Urothelium cell line (cell line): Measurements from ENCODE around the gene DPY19L1.
"Not testable (repeated sequence)": the region's sequence is repeated elsewhere in the genome, so short reads cannot be mapped to it uniquely, and the experiment has no call there.

Source experiments
- DNase-seq: peaks from one replicate; pipeline ENCODE4 v3.0.0; 2011; ENCODE audit warnings: low spot score, mixed read lengths
- FAIRE-seq: peaks from 2 replicates; lab custom pipeline; 2011; peaks lifted over from hg19 to GRCh38; lab: Jason Lieb, UNC

The DPY19L1 gene

DNA sequence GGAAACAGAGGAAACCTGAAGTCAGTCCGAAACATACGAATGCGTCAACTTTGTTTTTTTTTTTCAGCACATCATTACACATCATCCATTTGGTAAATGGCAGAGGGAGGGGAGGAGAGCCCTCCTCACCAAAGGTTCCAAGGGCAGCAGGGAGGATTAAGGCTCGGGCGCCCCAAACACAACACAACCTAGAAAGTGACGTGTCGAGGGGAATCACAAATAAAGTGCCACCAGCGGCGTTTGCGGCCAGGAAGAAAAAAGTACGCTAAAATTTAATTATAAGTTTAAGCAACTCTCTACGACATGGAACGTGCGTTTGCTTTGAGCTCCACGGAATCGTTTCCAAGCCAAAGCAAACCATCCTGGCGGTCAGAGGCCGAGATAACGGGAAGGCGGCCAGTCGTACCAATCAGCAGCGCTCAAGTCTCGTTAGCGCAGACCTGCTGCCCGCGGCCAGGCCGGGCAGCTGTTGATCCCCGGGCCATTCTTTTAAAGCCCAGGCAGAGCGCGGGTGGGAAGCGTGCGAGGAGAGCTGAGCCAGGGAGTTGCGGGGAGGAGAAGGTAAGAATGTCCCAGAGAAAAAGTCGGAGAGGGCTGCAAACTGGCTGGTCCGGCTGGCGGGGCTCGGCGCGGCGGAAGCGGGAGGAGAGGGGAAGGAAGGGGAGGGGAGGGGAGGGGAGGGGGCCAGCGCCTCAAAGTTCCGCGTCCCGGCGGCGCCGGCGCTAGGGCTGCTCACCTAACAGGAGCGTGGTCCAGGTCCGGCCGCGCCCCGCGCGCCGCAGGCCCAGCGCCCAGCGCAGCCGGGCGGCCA is 719 bp downstream of the DPY19L1 start:
- DNase-seq (peak; percentile 66), FAIRE-seq (no peak)

- FAIRE-seq (no peak), DNase-seq (peak; percentile 20)
Measured at GRCh38 chr7:35035511-35035961, 1.7 kb downstream of the DPY19L1 start.

GRCh38 chr7:35032166-35032565 is 5.1 kb downstream of the DPY19L1 start:
- FAIRE-seq: no peak

DNA sequence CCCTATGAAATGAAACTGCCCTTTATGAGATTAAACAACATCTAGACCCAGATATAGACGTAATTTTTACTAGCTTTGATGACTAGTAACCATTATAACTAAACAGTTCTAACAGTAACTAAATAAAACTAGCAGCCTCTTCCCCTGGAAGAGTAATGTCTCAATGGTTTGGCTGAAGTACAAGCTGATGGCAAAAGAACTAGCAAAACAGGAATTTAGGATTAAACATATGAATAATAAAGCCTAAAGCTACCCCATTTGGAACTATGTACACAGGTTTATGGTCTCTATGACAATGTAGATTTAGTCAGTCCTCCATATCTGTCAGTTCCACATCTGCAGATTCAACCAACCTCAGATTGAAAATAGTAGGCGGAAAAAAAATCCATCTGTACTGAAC is 6.4 kb downstream of the DPY19L1 start:
- DNase-seq (no peak), FAIRE-seq (no peak)

More at GRCh38 chr7:35032166-35032565, 5.1 kb downstream of the DPY19L1 start:
- no peak for DNase-seq

GRCh38 chr7:35029311-35029710 is 8.0 kb downstream of the DPY19L1 start:
- no peak for DNase-seq

DNA sequence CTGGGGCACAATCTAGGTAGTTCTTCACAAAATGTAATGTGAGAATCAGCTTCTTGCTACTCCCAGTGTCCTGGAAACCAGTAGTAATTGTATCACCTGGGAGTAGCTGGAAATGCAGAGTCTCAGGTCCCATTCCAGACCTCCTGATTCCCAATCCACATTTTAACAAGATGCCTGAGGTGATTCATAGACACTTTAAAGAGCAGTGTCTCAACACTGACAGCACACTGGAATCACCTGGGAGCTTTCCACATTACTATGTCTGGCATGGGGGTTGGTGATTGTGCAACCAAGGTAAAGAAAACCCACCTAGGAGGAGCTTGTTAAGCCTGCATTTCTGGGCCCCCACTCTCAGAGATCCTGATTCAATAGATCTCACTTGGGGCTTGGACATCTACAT is 11.1 kb downstream of the DPY19L1 start:
- DNase-seq (no peak), FAIRE-seq (no peak)

More at GRCh38 chr7:35029311-35029710, 8.0 kb downstream of the DPY19L1 start:
- no peak for FAIRE-seq

- DNase-seq (no peak), FAIRE-seq (no peak)
Measured at GRCh38 chr7:35025369-35025870, 11.9 kb downstream of the DPY19L1 start.

DNA sequence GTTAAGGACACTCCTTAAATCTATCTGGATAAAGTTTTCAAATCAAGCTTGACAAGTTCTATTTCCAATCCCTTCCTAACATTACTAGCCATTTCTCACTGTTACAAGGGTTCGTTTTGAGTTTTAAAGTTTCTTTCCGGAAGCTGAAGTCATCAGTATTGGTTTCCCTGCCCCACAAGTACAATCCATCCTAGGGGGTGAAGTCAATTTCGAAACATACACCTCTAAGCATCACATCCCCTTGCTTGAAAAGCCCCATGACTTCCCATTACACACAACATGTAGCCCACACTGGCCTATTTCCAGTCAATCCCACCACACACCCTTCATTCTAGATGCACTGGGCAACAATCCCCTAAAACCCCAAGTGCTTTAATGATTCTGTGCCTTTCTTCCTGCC is 13.0 kb downstream of the DPY19L1 start:
- no peak for DNase-seq
- no peak for FAIRE-seq

GRCh38 chr7:35022725-35023124 is 14.6 kb downstream of the DPY19L1 start:
- FAIRE-seq: no peak
- DNase-seq: no peak

- DNase-seq (no peak), FAIRE-seq (no peak)
Measured at GRCh38 chr7:35021445-35021844, 15.8 kb downstream of the DPY19L1 start.

GRCh38 chr7:35019801-35020200 is 17.5 kb downstream of the DPY19L1 start:
- DNase-seq: no peak
- FAIRE-seq: no peak

- no peak for FAIRE-seq
- no peak for DNase-seq
Measured at GRCh38 chr7:35019179-35019729, 18.0 kb downstream of the DPY19L1 start.

DNA sequence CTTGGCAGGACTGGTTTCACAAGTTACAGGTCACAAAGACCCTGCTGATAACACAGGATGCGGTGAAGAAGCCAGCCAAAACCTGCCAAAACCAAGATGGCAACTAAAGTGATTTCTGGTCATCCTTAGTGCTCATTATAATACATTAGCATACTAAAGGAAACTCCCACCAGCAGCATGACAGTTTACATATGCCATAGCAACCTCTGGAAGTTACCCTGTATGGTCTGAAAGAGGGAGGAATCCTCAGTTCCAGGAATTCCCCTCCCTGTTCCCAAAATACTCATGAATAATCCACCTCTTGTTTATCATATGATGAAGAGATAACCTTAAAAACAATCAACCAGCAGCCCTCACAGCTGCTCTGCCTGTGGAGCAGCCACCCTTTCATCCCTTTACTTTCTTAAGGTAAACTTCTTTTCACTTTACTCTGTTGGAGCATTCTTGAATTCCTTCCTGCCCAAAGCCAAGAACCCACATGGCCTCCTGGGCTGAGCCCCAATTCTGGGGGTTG is 21.9 kb downstream of the DPY19L1 start:
- DNase-seq (no peak), FAIRE-seq (peak; percentile 13)

GRCh38 chr7:35012160-35012559 is 25.1 kb downstream of the DPY19L1 start:
- no peak for FAIRE-seq
- no peak for DNase-seq

GRCh38 chr7:35011085-35011484 is 26.2 kb downstream of the DPY19L1 start:
- DNase-seq (no peak), FAIRE-seq (no peak)

- no peak for FAIRE-seq
- no peak for DNase-seq
Measured at GRCh38 chr7:35007768-35008167, 29.5 kb downstream of the DPY19L1 start.

DNA sequence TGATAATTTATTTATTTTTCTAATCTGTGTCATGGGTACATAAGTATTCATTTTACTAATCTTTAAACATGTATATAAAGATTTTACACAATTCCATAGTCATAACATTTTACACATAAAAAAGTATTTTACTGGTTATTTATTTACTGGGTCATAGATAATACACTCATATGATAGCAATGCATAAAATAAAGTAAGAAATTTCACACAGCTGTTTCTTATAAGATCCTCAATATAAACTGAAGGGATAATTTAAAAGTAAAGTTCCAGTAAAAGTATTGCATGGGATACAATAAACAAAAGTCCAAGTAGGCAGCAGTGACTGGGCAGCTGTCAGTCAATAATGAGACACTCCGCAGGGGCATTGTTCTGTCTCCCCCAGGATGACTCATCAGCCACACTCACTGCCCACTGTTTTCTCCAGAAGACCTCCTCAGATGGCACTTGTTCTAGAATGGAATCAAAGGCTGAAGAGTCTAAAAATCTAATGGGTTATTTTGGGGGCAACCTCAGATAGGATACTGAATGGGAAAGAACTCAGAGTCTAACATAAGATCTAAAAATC is 32.7 kb downstream of the DPY19L1 start:
- no peak for FAIRE-seq
- DNase-seq: peak; percentile 62

DNA sequence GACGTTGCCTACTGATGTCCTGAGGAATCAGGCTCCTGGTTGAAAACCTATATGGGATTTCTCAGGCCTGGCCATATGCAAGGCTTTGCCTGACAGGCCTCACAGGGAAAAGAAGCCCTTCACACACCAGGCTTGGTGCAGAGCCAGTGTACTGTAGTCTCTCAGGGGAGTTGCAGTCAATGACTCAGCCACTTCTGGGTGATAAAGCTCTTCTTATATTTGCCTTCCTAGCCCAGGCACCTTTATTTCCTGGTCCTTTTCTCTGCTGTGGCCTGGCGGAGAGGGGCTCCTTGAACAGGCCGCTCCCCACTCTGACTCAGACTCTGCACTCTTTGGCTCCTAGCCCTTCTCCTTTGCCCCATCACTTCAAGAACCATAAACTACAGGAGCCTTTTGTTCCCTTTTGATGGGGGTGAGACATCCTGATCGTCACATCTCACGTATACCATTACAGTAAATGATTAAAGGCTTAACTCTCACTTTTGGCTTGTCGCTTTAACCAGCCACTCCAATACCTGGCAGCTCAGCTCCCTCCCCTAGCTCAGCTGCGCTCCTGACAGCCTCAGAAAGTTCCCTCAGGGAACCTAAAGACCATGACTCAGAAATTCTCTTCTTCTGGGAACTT is 33.5 kb downstream of the DPY19L1 start:
- FAIRE-seq: no peak
- DNase-seq: peak; percentile 88

- FAIRE-seq: peak; percentile 70
- peak; percentile 18 for DNase-seq
Measured at GRCh38 chr7:35003177-35003650, 34.1 kb downstream of the DPY19L1 start.

GRCh38 chr7:34998335-34998734 is 39.0 kb downstream of the DPY19L1 start:
- not testable (repeated sequence) for FAIRE-seq, DNase-seq
